ENCODE results near the gene CA10.

Gene CA10

GRCh38 chr17:51746421-51746820 is 412.1 kb downstream of the CA10 start:
- Histone ChIP-seq H3K27ac (ENCODE audit: low read depth, low read length) (no peak overlapping the region), H3K27me3 (ENCODE audit: control insufficient read depth, low read length) (no peaks in the 10 kb centered on the region), H3K9me2 (replicated peaks; ENCODE audit: control insufficient read depth, low read length) (no peaks in the 10 kb centered on the region), H3F3A (ENCODE audit: control insufficient read depth, insufficient read depth) (no peaks in the 10 kb centered on the region), H3K79me2 (ENCODE audit: control insufficient read depth, low read length) (no peaks in the 10 kb centered on the region), H3K4me1 (ENCODE audit: control insufficient read depth, low read length) (no peaks in the 10 kb centered on the region), H3K4me3 (ENCODE audit: low read length) (no peak overlapping the region), H4K20me1 (ENCODE audit: control insufficient read depth, insufficient read depth, low read depth, low read length) (no peaks in the 10 kb centered on the region), H3K36me3 (ENCODE audit: control insufficient read depth, low read length) (no peaks in the 10 kb centered on the region), H3K9me3 (ENCODE audit: control insufficient read depth, insufficient read depth, low read length) (no peaks in the 10 kb centered on the region), H3K4me2 (ENCODE audit: low read length) (no peak overlapping the region)
- no peak for TF ChIP-seq CTCF (IDR thresholded peaks at IDR 0.05; ENCODE audit: low read depth, low read length, poor library complexity, severe bottlenecking)
- no peak for TF ChIP-seq EZH2phosphoT487 (IDR thresholded peaks at IDR 0.05; ENCODE audit: borderline replicate concordance, low read length)

- Histone ChIP-seq H3K79me2 (ENCODE audit: control insufficient read depth, low read length) (no peaks in the 10 kb centered on the region), H3K4me2 (ENCODE audit: low read length) (no peak overlapping the region), H3K36me3 (ENCODE audit: control insufficient read depth, low read length) (no peaks in the 10 kb centered on the region), H3K9me3 (ENCODE audit: control insufficient read depth, insufficient read depth, low read length) (no peaks in the 10 kb centered on the region), H3K4me3 (ENCODE audit: low read length) (no peak overlapping the region), H3K4me1 (ENCODE audit: control insufficient read depth, low read length) (no peaks in the 10 kb centered on the region), H3F3A (ENCODE audit: control insufficient read depth, insufficient read depth) (no peaks in the 10 kb centered on the region), H3K27ac (ENCODE audit: low read depth, low read length) (no peak overlapping the region), H3K9me2 (replicated peaks; ENCODE audit: control insufficient read depth, low read length) (no peaks in the 10 kb centered on the region), H4K20me1 (ENCODE audit: control insufficient read depth, insufficient read depth, low read depth, low read length) (no peaks in the 10 kb centered on the region), H3K27me3 (ENCODE audit: control insufficient read depth, low read length) (no peaks in the 10 kb centered on the region)
- TF ChIP-seq EZH2phosphoT487 (IDR thresholded peaks at IDR 0.05; ENCODE audit: borderline replicate concordance, low read length), result no peak
- TF ChIP-seq CTCF (IDR thresholded peaks at IDR 0.05; ENCODE audit: low read depth, low read length, poor library complexity, severe bottlenecking), result no peak
Measured at GRCh38 chr17:51745993-51746392, 412.5 kb downstream of the CA10 start.

- H3K4me1 ChIP-seq (ENCODE audit: control insufficient read depth, low read length), result no peaks in the 10 kb centered on the region
- H3K27me3 ChIP-seq (ENCODE audit: control insufficient read depth, low read length), result no peaks in the 10 kb centered on the region
- no peaks in the 10 kb centered on the region for H3K9me3 ChIP-seq (ENCODE audit: control insufficient read depth, insufficient read depth, low read length)
- H3K79me2 ChIP-seq (ENCODE audit: control insufficient read depth, low read length), result no peaks in the 10 kb centered on the region
- H3F3A ChIP-seq (ENCODE audit: control insufficient read depth, insufficient read depth), result no peaks in the 10 kb centered on the region
- H3K27ac ChIP-seq (ENCODE audit: low read depth, low read length), result no peak overlapping the region
- no peak overlapping the region for H3K4me2 ChIP-seq (ENCODE audit: low read length)
- no peak for TF ChIP-seq EZH2phosphoT487 (IDR thresholded peaks at IDR 0.05; ENCODE audit: borderline replicate concordance, low read length)
- no peak for TF ChIP-seq CTCF (IDR thresholded peaks at IDR 0.05; ENCODE audit: low read depth, low read length, poor library complexity, severe bottlenecking)
- H4K20me1 ChIP-seq (ENCODE audit: control insufficient read depth, insufficient read depth, low read depth, low read length), result no peaks in the 10 kb centered on the region
- H3K4me3 ChIP-seq (ENCODE audit: low read length), result no peak overlapping the region
- no peaks in the 10 kb centered on the region for H3K9me2 ChIP-seq (replicated peaks; ENCODE audit: control insufficient read depth, low read length)
- H3K36me3 ChIP-seq (ENCODE audit: control insufficient read depth, low read length), result no peaks in the 10 kb centered on the region
Measured at GRCh38 chr17:51743477-51743876, 415.0 kb downstream of the CA10 start.

- Histone ChIP-seq H3K36me3 (ENCODE audit: control insufficient read depth, low read length) (no peaks in the 10 kb centered on the region), H3K9me2 (replicated peaks; ENCODE audit: control insufficient read depth, low read length) (no peaks in the 10 kb centered on the region), H3K4me2 (ENCODE audit: low read length) (no peak overlapping the region), H3K27me3 (ENCODE audit: control insufficient read depth, low read length) (no peaks in the 10 kb centered on the region), H3K27ac (ENCODE audit: low read depth, low read length) (no peak overlapping the region), H3K9me3 (ENCODE audit: control insufficient read depth, insufficient read depth, low read length) (no peaks in the 10 kb centered on the region), H3F3A (ENCODE audit: control insufficient read depth, insufficient read depth) (no peaks in the 10 kb centered on the region), H3K79me2 (ENCODE audit: control insufficient read depth, low read length) (no peaks in the 10 kb centered on the region), H3K4me1 (ENCODE audit: control insufficient read depth, low read length) (no peaks in the 10 kb centered on the region), H3K4me3 (ENCODE audit: low read length) (no peak overlapping the region), H4K20me1 (ENCODE audit: control insufficient read depth, insufficient read depth, low read depth, low read length) (no peaks in the 10 kb centered on the region)
- no peak for TF ChIP-seq EZH2phosphoT487 (IDR thresholded peaks at IDR 0.05; ENCODE audit: borderline replicate concordance, low read length)
- no peak for TF ChIP-seq CTCF (IDR thresholded peaks at IDR 0.05; ENCODE audit: low read depth, low read length, poor library complexity, severe bottlenecking)
Measured at GRCh38 chr17:51742571-51742970, 415.9 kb downstream of the CA10 start.

Data from DOHH2 (cell line).